HepG2 (cell line): Measurements from ENCODE around the gene ABCC3. TPM values are rescaled to one million over a fixed set of nuclear protein-coding genes. Genes with fewer than 3 reads are reported as not detected.
A peak's percentile ranks its signal among the peaks of the same experiment; 100 is the strongest.

Source experiments
- CERS6 ChIP-seq: sonication (generic); formaldehyde crosslinking; IDR thresholded peaks from 2 replicates; pipeline ENCODE4 v1.5.0; 2020; ENCODE audit warnings: missing genetic modification reagents
- FOXO1 ChIP-seq: sonication (generic); formaldehyde crosslinking; IDR thresholded peaks from 2 replicates; pipeline ENCODE4 v1.4.0; 2020; ENCODE audit warnings: missing genetic modification reagents
- GMEB1 ChIP-seq: sonication (generic); formaldehyde crosslinking; IDR thresholded peaks from 2 replicates; pipeline ENCODE4 v1.5.1; 2020; ENCODE audit warnings: missing genetic modification reagents, mild to moderate bottlenecking, borderline replicate concordance
- HMG20A ChIP-seq: IDR thresholded peaks from 2 replicates; pipeline ENCODE4 v1.6.1; 2016; ENCODE audit warnings: borderline replicate concordance
- MAF1 ChIP-seq: sonication (generic); formaldehyde crosslinking; IDR thresholded peaks from 2 replicates; pipeline ENCODE4 v1.5.0; 2020; ENCODE audit warnings: missing genetic modification reagents, borderline replicate concordance
- PATZ1 ChIP-seq: sonication (generic); formaldehyde crosslinking; IDR thresholded peaks from 2 replicates; pipeline ENCODE4 v1.4.0; 2020; ENCODE audit warnings: missing genetic modification reagents
- RAD51 ChIP-seq: fragments of 450-650 bp; IDR thresholded peaks from 2 replicates; pipeline ENCODE4 v1.6.1; 2016; ENCODE audit warnings: borderline replicate concordance
- TGIF2 ChIP-seq: IDR thresholded peaks from 2 replicates; pipeline ENCODE4 v1.6.1; 2016; ENCODE audit warnings: control low read depth, missing compliant biosample characterization
- ZBTB10 ChIP-seq: sonication (generic); formaldehyde crosslinking; IDR thresholded peaks from 2 replicates; pipeline ENCODE4 v1.4.0; 2020; ENCODE audit warnings: missing genetic modification reagents, borderline replicate concordance
- ZFP41 ChIP-seq: sonication (generic); formaldehyde crosslinking; IDR thresholded peaks from 2 replicates; pipeline ENCODE4 v1.4.0; 2020; ENCODE audit warnings: mild to moderate bottlenecking, missing genetic modification reagents, borderline replicate concordance
- ZGPAT ChIP-seq: IDR thresholded peaks from 2 replicates; pipeline ENCODE4 v1.6.1; 2016; ENCODE audit warnings: mild to moderate bottlenecking
- ZNF20 ChIP-seq: sonication (generic); formaldehyde crosslinking; IDR thresholded peaks from 2 replicates; pipeline ENCODE4 v1.4.0; 2020; ENCODE audit warnings: mild to moderate bottlenecking, moderate library complexity, missing genetic modification reagents
- ZNF687 ChIP-seq: sonication (generic); formaldehyde crosslinking; IDR thresholded peaks from 2 replicates; pipeline ENCODE4 v1.5.1; 2020; ENCODE audit warnings: mild to moderate bottlenecking, missing genetic modification reagents, moderate library complexity
- ZNF841 ChIP-seq: sonication (generic); formaldehyde crosslinking; IDR thresholded peaks from 2 replicates; pipeline ENCODE4 v1.8.1; 2023; ENCODE audit warnings: missing genetic modification reagents, borderline replicate concordance
- polyA plus RNA-seq, 8 experiments: library from polyadenylated mRNA; depleted of rRNA in 3 of 8; stranded (reverse) in 7 of 8; unstranded in 1 of 8; fragments of >200 nt; fragmentation: Illumina TruSeq in 4 of 8; extraction: Trizol in 4 of 8; gene quantifications; 2 replicates each; pipeline versions ENCODE4 v1.2.1 to v1.2.3, GENCODE V29; 2011 to 2016; ENCODE audit warnings: low read depth in 4 of 8, missing spikeins in 1 of 8, mixed read lengths in 1 of 8; ENCODE audit not compliant: insufficient read depth in 1 of 8
- total RNA-seq, 5 experiments: library from RNA; depleted of rRNA; stranded (reverse); fragments of >200 nt; fragmentation: Illumina TruSeq; extraction: Trizol; gene quantifications; 2 replicates each; pipeline ENCODE4 v1.2.3, GENCODE V29; 2016; ENCODE audit warnings: low read depth in 1 of 5

The ABCC3 gene
- total and polyA plus RNA-seq, 2 of the 13 experiments (the other 11 are each of a cell fraction or from before 2014, with no cell fraction given) = 25.2 to 50.7 TPM

GRCh38 chr17:50687200-50688066 is 52.8 kb downstream of the ABCC3 start (continued):
- TF ChIP-seq ZNF687 (CRISPR knock-in tag) (peak; percentile 97), MAF1 (CRISPR knock-in tag) (peak; percentile 36; the same call in 1 of the 2 replicates), ZFP41 (CRISPR knock-in tag) (no peak), FOXO1 (peak; percentile 83), ZNF841 (CRISPR knock-in tag) (no peak), ZNF20 (CRISPR knock-in tag) (no peak), ZBTB10 (CRISPR knock-in tag) (no peak; the same call in 1 of the 2 replicates), PATZ1 (CRISPR knock-in tag) (peak; percentile 75), CERS6 (CRISPR knock-in tag) (peak; percentile 27; the same call in 1 of the 2 replicates), RAD51 (no peak), ZGPAT (CRISPR knock-in tag) (no peak; the same call in 1 of the 2 replicates), HMG20A (CRISPR knock-in tag) (no peak), TGIF2 (CRISPR knock-in tag) (peak; percentile 79; the same call in 1 of the 2 replicates), GMEB1 (CRISPR knock-in tag) (no peak)
